HG03558 (cell line): Measurements from ENCODE around the gene RSPH9.

Source experiments
- ATAC-seq: cut with Tn5 transposase; IDR thresholded peaks from one replicate; pipeline ENCODE4 v1.9.1; 2021; ENCODE audit warnings: moderate number of reproducible peaks; ENCODE audit not compliant: unreplicated experiment; ENCODE audit errors: extremely low read depth

Gene RSPH9

GRCh38 chr6:43644940-43645612 is at the start of gene RSPH9:
RSPH9 (plus strand) TSS chr6:43645036; CDS start chr6:43645099, 63 bp downstream.
- no peak for ATAC-seq

DNA sequence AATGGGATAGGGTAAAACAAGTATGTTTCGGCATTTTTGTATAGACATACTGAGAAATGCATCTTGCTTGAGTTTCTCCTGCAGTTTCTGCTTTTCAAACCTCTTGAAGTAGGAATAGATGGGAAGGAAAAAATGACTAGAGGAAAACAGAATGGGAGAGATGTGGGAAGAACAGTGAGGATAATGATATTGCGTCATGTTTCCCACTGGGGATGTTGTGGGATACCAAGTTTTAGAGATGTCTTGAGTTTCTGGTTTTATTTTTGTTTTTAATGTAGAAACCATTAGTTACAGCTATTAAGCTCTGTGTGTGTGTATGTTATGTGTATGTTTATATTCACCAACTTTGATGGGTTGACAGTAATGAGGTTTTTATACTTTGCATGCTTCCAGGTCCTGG is 44.2 kb upstream of the RSPH9 start:
- no peak for ATAC-seq

GRCh38 chr6:43604174-43604573 is 40.7 kb upstream of the RSPH9 start:
- no peak for ATAC-seq

DNA sequence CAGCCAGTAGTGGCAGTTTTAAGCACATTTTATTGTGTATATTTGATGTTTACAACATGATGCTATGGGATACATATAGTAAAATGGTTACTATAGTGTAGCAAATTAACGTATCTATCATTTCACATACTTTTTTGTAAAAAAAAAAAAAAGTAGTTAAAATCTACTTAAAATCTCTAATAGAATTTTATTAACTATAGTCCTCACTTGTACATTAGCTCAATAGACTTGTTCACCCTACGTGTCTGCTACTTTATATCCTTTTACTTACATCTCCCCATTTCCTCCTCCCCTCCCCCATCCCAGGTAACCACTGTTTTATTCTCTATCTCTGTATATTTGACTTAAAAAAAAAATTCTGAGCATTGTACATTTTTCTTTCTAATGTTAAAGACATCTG is 38.8 kb upstream of the RSPH9 start:
- no peak for ATAC-seq

DNA sequence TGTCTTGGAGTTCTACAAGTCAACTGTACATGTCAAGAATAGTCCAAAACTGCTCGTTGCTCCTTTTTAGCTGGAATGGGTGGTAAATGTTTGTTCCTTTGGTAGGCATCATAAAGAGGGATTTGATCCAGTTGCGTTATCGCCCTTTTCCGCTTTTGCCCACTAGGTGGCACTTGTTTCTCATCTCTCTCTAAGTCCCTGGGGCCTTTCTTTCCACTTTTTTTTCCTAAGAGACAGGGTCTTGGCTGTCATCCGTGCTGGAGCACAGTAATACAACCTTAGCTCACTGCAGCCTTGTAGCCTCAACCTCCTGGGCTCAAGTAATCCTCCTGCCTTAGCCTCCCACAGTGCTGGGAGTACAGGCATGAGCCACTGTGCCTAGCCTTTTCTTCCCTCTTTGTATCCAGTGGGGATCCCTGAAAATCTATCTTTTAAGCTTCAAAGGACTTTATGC is 36.5 kb upstream of the RSPH9 start:
- no peak for ATAC-seq

- ATAC-seq: no peak
Measured at GRCh38 chr6:43608807-43609206, 36.0 kb upstream of the RSPH9 start.

DNA sequence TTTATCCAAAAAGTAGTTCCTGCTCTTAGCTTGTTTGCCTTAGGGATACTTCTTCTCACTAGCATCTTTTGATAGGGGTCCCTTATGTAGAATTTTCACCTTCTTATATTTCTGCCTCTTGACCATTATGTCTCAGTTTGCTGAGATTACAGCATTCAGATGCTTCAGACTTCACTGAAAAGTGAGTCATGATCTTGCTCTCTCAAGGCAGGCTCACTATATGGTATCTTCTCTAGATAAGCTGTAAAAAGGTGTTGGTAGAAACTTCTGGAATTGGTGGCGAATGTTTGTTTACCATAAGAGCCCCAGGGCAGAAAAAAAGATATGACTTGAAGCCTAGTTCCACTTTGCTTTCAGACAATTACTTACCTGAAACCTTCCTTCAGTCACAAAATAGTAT is 35.4 kb upstream of the RSPH9 start:
- no peak for ATAC-seq

DNA sequence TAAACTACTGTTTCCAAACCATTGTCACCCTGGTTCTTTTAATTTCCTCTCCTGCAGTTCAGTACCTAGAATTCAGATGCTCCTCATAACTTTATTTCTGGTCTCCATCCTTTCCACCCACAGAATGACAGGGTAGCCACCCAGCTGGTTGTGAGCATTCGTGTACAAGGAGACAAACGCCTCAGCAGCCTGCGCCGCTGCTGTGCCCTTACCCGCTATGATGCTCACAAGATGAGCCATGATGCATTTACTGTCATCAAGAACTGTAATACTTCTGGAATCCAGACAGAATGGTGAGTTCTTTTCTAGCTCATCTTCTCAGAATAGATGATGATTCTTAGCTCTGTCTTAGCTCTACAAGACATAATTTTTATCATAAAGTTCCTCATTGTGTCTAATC is 34.4 kb upstream of the RSPH9 start:
- ATAC-seq: no peak

- no peak for ATAC-seq
Measured at GRCh38 chr6:43613721-43614395, 31.0 kb upstream of the RSPH9 start.

DNA sequence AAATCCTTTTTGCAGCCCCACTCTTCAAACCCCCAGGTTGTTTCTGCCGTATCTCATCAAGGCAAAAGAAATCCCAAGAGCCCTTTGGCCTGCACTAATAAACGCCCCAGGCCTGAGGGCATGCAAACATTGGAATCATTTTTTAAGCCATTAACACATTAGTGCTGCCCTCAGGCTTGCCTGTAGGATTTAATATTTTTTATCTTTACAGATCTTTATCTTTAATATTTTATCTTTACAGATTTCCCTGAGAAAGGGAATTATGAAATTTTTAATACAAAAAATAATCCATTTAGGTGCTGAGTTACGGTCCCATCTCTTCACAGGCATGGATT is 30.5 kb upstream of the RSPH9 start:
- ATAC-seq: no peak

DNA sequence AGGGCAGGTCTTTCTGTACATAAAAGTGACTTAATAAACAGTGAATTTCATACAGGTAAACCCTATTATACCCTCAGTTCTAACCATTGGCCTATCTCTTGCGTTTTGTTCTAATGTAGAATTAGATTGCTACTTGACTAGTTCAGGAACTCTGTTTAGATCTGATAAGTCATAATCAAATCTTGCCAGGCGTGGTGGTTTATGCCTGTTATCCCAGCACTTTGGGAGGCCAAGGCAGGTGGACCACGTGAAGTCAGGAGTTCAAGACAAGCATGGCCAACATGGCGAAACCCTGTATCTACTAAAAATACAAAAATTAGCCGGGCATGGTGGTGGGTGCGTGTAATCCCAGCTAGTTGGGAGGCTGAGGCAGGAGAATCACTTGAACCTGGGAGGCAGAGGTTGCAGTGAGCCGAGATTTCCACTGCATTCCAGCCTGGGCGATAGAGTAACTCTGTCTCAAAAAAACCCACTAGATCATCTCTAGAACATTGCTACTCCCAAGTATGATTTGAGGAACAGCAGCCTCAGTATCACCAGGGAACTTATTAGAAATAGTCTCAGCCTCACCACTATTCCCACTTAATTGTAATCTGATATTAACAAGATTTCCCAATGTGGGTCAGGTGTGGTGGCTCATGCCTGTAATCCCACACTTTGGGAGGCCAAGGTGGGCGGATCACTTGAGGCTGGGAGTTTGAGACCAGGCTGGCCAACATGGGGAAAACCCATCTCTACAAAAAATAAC is 27.9 kb upstream of the RSPH9 start:
- ATAC-seq: no peak

DNA sequence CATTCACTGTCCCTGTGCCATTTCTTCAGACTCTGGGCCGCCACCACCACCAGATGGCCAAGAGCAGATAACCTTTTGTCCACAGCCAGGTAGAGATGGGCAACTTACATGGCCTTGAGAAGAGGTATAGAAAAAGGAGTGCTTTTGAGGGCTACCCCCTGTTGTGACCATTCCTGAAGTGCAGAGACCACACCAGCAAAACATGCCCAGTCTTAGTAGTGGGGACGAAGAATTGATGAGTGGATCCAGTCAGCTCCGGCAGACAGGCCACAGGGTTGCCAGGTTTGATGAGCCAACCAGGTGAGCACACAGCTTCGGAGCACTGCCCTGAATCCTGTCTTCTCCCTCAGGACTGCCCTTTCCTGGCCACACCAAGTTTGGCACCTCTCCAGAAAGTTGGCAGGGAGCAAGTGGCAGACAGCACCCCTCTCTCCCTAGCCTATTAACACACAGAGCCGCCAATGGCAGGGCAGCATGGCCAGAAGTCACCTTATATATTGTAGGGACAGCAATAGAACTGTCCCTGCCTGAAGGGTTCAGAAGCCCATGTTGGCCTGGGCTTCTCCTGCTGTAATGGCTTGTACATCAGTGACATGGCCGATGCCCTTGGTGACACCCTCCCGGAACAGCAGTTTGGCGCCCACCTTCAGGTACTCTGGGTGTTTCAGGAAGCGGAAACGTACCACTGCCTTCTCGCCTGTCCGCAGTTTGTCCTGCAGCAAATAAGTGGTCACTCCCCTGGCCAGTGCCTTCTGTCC is 23.6 kb upstream of the RSPH9 start:
- no peak for ATAC-seq

GRCh38 chr6:43621836-43622180 is 23.0 kb upstream of the RSPH9 start:
- ATAC-seq: no peak

DNA sequence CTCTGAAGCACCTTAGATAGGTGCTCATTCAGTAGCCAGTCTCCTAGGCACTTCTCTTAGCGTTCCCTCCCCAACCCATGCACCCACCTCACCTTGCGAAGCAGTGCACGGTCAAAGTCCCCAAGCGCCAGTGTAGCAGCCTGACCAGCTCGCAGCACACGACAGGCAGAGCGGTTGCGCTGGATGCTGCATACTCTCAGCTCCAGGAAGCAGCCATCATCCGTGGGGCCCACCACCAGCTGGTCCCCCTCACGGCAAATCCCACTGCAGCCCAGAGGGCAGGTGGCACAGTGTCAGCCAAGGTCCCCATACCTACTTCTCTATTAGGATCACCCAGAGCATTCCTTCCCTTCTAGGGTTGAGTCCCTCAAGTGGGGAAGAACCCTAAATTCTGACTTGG is 22.3 kb upstream of the RSPH9 start:
- ATAC-seq: no peak

DNA sequence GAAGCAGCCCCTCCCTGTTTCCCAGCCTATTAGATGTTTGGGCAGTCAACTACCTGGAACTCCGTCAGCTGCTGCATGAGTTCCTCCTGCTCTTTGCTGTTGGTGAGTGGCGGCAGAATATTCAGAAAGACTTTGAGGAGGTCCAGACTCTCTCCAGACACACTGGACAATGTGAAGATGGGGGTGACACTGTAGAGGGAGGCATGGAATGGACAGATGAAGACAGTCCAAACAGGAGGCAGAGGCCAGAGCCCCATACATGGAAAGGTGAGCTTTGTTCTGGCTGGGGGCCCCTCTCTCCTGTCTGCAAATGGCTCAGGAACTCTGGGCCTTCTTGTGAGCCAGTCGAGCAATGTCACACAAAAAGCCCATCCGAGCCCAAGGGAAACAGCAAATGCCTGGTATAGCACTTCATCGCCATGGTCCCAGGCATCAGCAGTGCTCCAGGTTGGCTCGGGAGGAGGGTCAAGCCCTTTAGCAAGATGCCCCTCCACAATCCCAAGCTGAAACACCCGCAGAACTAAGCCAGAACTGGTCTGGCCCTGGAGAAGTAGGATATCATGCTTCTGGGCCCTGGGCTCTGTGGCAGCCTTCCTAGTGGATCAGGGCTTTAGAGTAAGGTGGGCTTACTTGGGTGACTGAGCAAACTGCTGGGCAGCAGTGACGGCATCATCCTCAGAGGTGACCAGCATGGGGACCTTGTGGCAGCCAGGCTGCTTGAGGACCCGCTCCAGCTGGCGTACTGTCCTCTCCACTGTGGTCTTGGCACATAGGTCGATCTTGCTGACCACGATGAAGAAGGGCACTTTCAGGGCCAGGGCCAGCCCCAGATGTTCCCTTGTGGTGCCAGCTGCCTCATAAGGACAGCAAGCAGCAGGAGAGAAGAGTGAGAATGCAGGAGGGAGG is 20.7 kb upstream of the RSPH9 start:
- no peak for ATAC-seq

DNA sequence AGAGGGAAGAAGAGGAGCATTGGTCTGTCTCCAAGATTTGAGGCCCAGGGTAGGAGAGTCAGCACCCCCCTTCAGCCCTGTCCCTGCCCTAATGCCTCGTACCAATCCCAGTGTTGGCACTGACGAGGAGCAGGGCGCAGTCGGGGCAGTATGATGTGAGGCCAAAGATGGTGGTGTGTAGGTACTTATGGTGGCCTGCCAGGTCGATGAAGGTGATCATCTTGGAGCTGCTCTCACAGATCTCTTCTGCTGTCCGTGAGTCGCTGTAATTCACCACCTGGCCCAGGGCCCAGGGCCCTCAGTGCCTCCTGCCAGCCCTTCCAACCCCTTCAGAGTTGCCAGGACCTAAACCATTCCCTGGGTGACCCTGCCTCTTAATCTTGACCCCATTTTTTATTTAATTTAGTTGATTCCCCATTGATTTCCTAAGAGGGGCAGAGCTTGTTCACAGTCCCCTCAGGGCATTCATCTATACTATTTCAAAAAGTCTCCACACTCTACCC is 20.0 kb upstream of the RSPH9 start:
- no peak for ATAC-seq

- no peak for ATAC-seq
Measured at GRCh38 chr6:43625393-43625992, 19.3 kb upstream of the RSPH9 start.

DNA sequence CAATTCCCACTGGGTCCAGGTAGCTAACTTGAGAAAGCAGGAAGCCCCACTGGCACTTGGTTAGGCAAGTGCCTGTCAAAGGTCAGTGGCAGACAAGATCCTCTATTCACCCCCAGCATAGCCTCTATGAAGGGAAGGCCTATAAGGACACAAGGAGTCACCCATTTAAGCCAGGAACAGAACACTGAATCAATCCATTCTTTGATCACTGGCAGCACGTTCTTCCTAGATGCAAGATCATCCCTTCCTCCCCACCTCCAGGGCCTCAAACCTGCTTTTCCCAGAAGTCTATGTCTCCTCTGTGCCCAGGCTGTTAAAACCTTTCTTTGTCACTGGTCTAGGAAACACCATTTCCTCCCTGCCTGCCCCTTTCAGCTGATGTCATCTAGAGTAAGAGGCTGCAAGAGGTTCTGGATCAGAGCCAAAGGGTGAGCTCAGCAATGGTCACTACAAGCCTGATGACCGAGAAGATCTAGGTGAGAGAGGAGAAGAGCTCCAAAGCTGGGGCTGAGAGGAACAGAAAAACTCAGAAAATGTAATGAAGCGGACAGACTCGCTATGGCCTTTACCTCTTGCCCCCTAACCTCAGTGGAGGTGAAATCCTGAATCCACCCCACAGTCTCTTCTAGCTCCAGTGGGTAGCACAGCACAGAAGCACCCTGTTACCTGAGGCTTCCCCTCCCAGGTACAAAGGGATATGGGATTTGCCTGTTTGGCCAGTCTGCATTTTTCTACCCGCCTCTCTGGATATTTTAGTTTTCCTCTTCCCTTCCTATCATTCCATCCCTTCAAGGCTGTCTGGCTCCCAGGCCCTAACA is 17.6 kb upstream of the RSPH9 start:
- ATAC-seq: no peak
